ENCODE measurements around the gene USP47. TPM values are rescaled to one million over a fixed set of nuclear protein-coding genes. Genes with fewer than 3 reads are reported as not detected.

USP47 gene
- polyA plus RNA-seq, 3 donors: 90.4 to 97.5 (median 91.0) TPM

DNA sequence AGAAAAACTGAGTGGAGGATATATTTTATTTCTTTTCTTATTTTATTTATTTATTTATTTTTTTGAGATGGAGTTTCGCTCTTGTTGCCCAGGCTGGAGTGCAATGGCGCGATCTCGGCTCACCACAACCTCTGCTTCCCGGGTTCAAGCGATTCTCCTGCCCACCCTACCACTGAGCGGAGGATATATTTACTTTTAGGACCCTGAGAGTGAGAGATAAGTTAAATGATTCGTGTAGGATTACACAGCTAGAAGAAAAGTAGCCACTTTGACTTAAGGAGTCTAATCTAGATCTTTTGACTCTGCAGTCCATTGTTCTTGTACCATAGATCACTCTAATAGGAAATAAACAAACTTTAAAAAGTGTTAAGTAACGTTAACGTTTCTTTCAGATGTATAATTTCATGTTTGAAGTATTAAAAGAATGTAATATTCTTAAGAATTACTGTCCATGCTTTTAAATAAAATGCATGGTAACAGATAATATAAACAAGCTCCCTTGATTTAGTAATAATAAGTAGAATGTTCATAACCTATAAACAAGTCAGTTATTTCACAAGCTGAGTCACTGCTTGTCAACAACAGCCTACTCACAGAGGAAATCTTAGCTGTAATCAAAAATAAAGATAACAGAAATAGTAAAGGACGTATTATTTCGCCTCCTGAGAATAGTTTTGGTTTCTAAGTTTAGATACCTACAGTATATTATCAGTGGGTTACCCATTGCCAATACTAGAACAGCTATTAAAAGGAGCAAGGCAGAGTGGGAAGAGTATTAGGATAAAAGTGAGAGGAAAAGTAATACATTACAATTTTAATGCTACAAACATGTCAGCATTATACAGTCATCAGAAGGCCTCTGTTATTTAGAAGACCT, 18.6 kb downstream of the USP47 start:
- no peak for DNase-seq (ENCODE audit: low read depth in 3 of 3, low spot score in 2 of 3)

DNA sequence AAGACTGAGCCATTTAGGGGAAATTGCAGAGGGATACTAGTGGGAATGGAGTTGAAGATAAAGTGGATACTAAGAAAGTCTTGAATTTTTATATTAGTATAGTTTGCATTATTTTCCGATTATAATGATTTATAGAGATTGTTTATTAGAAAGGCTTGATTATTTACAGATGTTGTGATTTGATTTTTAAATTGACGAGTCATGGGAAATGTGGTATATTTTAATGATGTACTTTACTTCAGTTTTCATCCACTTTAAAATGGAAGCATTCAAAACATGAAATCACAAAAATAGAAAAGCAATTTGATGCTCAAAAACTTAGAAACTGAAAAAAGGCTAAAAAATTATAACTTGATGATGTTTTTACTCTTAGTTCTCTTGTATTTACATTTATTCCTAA, 21.2 kb downstream of the USP47 start:
- DNase-seq (ENCODE audit: low read depth in 3 of 3, low spot score in 2 of 3): no peak

DNA sequence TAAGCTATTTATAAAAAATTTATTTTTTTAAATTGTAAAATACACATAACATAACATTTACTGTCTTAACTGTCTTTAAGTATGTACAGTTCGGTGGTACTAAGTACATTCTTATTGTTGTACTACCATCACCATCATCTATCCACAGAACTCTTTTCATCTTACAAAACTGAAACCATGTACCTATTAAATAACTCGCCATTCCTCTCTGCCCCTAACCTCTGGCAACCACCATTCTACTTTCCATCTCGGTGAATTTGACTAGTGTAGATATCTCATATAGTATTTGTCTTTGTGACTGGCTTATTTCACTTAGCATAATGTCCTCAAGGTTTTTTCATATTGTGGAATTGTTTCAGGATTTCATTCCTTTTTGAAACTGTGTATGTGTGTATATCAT, 22.6 kb downstream of the USP47 start:
- DNase-seq (ENCODE audit: low read depth in 3 of 3, low spot score in 2 of 3): no peak

DNA sequence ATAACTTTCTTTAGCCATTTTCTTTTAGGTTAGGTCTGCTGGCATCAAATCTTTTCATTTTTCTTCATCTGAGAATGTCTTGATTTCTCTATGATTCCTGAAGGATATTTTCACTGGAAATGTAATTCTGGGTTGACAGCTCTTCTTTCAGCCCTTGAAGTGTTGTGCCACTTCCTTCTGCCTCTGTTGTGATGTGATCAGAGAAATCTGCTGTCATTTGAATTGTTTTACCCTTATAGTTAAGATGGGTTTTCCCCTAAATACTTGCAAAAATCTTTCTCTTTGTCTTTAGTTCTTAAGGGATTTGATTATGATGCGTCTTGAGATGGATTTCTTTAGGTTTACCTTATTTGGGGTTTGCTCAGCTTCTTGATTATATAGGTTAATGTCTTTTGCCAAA, 23.0 kb downstream of the USP47 start:
- no peak for DNase-seq (ENCODE audit: low read depth in 3 of 3, low spot score in 2 of 3)

DNA sequence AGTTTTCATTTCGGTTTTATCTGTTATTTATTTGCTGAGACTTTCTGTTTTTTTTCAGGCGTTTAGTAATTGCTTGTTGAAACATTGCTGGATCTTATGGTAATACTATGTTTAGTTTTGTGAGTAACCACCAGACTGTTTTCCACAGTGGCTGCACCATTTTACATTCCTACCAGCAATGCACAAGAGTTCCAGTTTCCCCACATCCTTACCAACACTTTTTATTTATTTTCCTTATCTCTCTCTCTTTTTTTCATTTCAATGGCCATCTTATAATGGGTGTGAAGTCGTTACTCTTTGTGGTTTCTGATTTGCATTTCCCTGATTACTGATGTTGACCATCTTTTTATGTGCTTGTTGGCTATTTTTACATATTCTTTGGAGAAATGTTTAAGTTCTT, 23.7 kb downstream of the USP47 start:
- no peak for DNase-seq (ENCODE audit: low read depth in 3 of 3, low spot score in 2 of 3)

DNA sequence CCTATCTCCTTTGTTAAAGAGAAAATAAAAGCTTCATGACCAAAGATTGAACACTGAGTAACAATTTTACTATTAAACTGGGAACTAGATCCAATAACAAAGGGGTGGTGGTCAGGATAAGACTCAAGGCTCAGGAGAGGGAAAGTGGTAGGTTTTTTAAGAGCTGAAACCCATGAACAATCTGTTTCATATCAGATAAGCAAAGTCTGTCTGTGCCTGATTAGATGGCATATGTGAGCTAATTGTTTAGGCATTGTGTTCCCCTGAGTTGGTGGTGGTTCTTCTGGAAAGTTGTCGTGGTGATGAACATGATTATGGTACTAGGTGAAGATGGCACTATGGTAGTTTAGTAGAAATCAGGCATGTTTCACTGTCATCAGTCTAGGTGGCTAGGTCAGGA, 24.4 kb downstream of the USP47 start:
- DNase-seq (ENCODE audit: low read depth in 3 of 3, low spot score in 2 of 3): no peak

DNA sequence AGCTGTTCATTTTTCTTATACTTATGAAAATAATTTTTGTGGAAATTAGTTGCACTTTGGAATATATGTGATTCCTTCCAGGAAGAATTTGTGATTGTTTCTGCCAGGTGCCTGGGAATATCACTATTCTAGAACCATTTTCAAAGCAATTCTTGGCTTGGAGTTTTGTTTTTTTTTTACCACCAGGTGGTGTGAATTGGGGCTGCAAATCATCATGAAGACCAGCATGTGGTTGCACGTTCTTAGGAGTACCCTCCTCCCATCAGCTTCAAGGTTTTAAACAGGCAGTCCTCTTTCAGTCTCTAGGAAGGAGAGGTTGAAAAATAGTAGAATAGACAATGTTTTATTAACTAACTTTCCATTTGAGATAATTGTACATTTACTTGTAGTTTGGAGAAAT, 25.9 kb downstream of the USP47 start:
- no peak for DNase-seq (ENCODE audit: low read depth in 3 of 3, low spot score in 2 of 3)

DNA sequence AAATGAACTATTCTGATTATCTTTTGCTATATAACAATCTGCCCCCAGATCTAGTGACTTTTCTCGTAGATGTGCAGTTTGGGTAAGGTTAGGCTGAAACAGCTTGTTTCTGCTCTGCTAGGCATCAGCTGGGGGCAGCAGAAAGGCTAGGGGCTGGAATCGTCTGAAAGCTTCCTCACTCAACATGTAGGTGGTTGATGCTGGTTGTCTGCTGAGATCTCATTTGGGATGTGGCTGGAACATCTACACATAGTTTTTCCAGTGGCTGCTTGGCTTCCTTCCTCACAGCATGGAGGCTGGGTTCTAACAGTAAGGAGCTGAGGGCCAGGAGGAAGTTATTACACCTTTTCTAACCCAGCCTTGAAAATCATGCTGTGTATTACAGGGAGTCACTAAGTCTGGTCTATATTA, 30.2 kb downstream of the USP47 start:
- no peak for DNase-seq (ENCODE audit: low read depth in 3 of 3, low spot score in 2 of 3)

DNA sequence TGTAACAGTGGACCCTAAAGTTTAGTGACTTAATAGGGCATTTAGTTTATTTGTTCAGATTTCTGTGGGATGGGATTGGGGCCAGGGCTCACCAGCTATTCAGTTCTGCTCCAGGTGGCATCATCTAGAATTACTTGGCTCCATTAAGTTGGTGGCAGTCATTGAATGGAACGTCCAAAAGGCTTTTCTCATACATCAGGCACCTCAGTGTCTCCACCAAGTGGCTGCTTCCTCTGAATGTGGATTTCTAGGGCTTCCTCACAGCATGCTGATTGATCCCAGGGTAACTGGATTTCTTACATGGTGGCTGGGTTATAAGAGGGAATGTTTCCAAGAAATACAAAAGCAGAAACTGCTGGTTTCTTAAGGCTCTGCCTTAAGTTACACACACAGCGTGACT, 34.7 kb downstream of the USP47 start:
- no peak for DNase-seq (ENCODE audit: low read depth in 3 of 3, low spot score in 2 of 3)

DNA sequence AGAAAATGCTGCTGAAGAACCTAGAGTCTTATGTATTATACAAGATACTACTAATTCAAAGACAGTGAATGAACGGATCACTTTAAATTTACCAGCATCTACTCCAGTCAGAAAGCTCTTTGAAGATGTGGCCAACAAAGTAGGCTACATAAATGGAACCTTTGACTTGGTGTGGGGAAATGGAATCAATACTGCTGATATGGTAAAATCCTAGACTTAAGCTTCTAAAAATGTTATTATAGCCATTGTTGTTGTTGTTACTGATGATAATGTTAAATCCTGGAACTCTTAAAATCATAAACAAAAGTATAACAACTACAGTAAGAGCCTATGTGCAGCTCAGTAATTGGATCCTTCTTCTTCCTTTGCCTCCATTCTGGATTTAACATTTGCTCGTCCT, 38.4 kb downstream of the USP47 start:
- no peak for DNase-seq (ENCODE audit: low read depth in 3 of 3, low spot score in 2 of 3)

DNA sequence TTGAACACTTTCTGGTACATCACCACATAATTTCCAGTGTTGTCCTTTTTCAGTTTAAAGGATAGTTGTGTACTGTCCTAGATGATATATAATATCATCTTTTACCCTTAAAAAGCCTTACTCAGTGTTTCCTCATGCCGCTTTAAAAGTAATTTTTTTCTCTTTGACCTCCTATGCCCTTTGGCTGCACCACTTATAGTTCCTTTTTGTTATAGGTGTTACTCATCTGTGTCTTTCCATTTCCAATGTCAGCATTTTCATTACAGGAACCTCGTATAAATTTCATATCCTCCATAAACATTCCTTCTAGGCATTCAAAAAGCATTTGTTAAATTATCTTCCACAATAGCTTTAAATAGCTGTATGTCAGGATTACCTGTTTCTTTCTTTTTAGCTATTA, 40.8 kb downstream of the USP47 start:
- DNase-seq (ENCODE audit: low read depth in 3 of 3, low spot score in 2 of 3): no peak

DNA sequence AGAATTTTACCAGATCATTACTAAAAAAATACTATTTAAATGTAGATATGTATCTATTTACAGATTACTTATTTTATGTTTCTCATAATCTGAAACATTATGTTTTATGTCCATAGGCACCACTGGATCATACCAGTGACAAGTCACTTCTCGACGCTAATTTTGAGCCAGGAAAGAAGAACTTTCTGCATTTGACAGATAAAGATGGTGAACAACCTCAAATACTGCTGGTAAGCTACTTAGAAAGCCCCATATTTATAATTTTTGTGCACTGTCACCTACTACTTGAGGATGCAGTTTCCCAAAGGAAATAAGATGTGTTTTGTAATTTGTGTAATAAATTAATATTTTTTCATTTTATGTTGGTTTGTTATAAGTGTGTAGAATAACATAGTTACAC, 42.6 kb downstream of the USP47 start:
- no peak for DNase-seq (ENCODE audit: low read depth in 3 of 3, low spot score in 2 of 3)

DNA sequence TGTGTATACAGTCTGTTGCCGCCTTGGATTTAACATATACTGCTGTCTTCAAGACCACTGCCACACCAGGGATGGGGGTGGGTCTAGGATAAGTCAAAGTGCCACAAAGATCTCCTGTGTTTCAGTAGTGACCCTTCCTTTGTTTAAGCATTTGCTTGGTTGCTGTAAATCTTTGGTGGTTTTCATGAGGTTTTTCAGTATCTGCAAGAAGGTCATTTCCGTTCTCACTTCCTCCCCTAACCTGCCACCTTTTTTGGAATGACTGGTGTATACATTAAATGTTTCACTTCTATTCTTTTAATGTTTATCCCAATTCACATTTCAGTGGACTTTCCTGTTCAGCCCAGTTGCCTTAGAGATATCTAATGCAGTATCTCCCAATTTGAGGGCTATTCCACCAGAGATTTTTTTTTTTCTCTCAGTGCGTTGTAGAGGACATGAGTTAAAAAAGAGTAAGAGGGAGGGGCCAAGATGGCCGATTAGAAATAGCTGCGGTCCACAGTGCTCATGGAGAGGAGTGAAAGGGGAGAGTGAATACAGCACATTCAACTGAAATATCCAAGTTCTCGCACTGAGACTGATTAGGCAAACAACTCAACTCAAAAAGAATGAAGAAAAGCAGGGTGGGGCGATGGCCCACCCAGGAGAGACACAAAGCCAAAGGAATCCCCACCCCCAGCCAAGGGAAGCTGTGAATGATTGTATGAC, 43.2 kb downstream of the USP47 start:
- DNase-seq (ENCODE audit: low read depth in 3 of 3, low spot score in 2 of 3): no peak

DNA sequence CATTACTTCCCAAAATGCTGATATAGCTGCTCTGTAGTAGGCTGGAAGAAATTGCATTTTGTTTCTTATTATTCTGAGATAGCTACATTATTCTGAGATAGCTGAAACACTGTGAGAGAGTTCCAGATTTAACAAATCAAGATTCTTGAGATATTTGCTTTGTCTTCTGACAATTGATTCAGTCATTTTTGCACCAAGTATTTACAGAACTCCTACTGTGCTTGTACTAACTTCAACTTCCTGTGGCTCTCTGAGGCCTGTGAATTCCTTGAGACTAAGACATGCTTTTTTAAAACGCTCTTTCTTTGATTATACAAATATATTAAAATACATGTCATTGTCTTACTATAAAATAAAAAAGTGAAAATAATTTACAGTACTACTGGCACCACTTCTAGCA, 52.7 kb downstream of the USP47 start:
- DNase-seq (ENCODE audit: low read depth in 3 of 3, low spot score in 2 of 3): no peak

DNA sequence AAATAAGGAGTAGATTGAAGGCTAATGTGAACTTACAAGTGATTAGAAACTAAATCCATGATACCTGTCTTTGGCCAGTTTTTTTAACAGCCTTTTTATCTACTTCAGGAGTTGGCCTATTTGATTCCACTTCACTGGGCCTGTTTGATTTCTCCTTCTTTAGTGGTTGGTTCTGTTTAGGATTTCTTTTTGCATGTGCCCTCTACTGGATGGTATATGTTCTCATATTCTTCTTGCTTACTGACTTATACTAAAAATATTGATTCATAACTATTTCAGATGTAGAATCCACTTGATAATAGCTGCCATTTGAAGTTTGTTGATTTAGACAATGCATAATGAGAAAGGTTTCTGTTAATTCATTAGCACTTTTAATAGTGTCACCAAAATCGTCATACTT, 53.9 kb downstream of the USP47 start:
- no peak for DNase-seq (ENCODE audit: low read depth in 3 of 3, low spot score in 2 of 3)

DNA sequence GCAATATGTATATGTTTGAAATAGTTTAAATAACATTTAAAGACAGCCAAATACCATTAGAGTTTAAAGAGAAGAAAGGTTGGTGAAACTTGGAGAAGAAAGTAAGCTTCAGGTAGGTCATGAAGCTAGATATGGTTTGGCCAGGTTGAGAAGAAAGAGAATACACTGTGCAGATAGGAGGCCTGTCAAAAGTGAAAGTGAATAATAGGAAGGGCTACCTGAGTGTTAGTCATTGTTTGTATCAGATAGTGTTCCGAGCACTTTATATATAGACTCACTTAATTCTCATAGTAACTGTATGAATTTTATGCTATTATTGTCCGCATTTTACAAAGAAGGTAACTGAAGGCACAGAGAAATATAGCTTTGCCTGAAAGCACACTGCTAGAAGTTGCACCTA, 56.9 kb downstream of the USP47 start:
- DNase-seq (ENCODE audit: low read depth in 3 of 3, low spot score in 2 of 3): no peak

DNA sequence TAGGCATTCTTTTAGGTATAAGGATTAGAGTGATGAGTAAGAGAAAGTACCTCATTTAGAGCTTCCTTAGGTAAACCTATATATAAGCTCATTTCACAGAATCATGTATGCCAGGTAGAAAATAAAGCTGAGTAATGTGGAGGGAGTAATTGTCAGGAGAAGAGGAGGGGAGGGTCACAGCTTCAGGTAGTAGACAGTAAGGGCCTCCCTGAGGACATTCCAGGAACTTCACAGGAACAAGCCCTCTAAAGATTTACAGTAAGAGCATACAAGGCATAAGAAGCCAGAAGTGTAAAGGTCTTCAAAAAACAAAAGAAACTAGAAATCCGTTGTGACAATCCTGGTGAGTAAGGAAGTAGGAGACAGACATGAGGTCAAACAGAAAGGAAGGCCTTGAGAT, 57.6 kb downstream of the USP47 start:
- no peak for DNase-seq (ENCODE audit: low read depth in 3 of 3, low spot score in 2 of 3)

DNA sequence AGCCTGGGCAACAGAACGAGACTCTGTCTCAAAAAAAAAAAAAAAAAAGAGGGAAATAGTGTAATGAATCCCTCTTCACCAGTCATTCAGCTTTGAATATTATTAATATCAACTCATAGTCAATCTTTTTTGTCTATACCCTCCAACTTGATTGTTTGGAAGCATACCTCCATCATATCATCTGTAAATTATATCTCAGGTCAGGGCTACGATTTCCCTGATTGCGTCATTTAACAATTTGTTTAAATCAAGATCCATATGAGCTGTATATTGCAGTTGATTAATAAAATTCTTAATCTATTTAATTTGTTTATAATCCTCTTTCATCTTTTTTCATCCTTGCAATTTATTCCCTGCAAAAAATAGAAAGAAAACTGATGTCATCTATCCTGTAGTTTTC, 60.2 kb downstream of the USP47 start:
- no peak for DNase-seq (ENCODE audit: low read depth in 3 of 3, low spot score in 2 of 3)

DNA sequence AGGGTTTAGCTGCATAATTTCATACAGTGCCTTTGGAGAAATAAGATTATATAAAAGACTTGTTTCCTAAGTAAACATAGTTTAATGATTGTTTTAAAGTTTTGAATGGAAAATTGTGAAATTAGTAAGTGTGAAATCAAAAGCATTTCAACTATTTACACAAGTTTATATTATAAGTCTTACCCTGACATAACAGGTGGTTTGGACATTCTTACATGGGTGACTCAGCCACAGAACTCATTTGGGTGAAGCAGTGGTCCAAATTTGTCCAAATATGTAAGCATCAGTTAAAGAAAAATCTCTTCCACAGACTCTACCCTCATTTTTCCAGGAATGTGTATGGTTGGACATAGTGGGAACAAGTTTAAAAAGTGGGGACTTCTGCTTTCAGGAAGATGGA, 68.0 kb downstream of the USP47 start:
- DNase-seq (ENCODE audit: low read depth in 3 of 3, low spot score in 2 of 3): no peak

DNA sequence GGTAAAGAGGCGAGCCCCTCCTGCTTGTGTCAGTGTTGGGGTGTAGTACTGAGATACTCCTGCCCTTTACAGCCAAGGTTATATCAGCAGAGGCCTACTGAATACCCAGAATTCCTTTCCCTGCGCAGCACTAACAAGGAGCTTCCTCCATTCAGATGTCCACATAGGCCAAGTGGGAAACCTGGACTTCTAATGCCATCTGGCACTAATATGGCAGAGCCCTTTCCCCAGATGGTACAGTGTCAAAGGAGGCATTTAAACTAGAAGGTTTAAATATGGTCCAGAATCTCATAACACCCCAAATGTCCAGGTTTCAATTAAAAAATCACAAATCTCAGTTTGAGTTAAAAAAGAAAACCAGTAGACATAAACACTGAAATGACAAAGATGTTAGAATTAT, 68.8 kb downstream of the USP47 start:
- DNase-seq (ENCODE audit: low read depth in 3 of 3, low spot score in 2 of 3): no peak

DNA sequence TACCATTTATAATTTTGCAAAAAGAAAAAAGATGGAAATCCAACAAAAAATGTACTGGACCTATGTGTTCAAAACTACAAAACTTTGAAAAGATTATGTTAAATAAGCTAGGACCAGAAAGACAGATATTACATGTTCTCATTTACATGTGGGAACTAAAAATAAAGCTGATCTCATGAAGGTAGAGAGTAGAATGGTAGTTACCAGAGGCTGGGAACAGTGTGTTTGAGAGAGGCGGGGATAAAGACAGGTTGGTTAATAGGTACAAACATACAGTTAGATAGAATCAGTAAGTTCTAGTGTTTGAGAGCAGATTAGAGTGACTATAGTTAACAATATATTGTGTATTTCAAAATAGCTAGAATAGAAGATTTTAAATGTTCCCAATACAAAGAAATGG, 71.6 kb downstream of the USP47 start:
- no peak for DNase-seq (ENCODE audit: low read depth in 3 of 3, low spot score in 2 of 3)

DNA sequence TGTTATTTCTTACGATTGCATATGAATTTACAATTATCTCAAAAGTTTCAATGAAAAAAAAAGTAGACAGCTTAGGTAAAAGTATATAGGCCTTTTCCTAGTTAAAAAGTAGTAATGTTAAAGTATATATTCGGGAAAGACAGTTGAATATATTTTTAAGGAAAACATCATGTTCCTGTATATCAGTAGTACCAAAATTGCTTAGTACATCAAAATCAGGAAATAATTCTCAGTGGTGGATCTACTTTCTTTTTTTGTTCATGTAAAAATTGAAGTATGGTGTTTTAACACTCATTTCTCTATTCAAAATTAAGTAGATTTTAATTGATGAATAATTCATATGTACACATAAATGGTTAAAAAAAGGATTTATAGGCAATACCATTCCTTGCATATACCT, 73.9 kb downstream of the USP47 start:
- DNase-seq (ENCODE audit: low read depth in 3 of 3, low spot score in 2 of 3): no peak
